Upper lobe of left lung (tissue), 6 donors: ENCODE measurements around the gene RASGEF1C. TPM values are rescaled to one million over a fixed set of nuclear protein-coding genes. Genes with fewer than 3 reads are reported as not detected.

Experiments
- ATAC-seq, 2 donors: fragments of 200-7000 bp; cut with Tn5 transposase; one replicate each; pipeline ENCODE4 v1.9.1; 2022; ENCODE audit warnings: mild to moderate bottlenecking in 2 of 2, moderate library complexity in 2 of 2; ENCODE audit not compliant: low FRiP score in 2 of 2
- DNase-seq, 2 donors: peaks; one replicate each; pipeline ENCODE4 v3.0.0-alpha.2; 2019 to 2020
- H3K27ac ChIP-seq, 4 donors: fragments of 200-600 bp; sonication (generic); one replicate each; pipeline ENCODE4 v1.5.1; 2016 to 2019
- H3K27me3 ChIP-seq, 4 donors: fragments of 200-600 bp; sonication (generic); one replicate each; pipeline ENCODE4 v1.5.1; 2017 to 2019
- H3K36me3 ChIP-seq, 4 donors: fragments of 200-600 bp; sonication (generic); one replicate each; pipeline ENCODE4 v1.5.1; 2016 to 2019
- H3K4me1 ChIP-seq, 4 donors: fragments of 200-600 bp; sonication (generic); one replicate each; pipeline ENCODE4 v1.5.1; 2018 to 2019
- H3K4me3 ChIP-seq, 4 donors: fragments of 200-600 bp; sonication (generic); one replicate each; pipeline ENCODE4 v1.5.1; 2017 to 2019; ENCODE audit warnings: mild to moderate bottlenecking in 2 of 4, moderate library complexity in 1 of 4
- H3K9me3 ChIP-seq, 4 donors: fragments of 200-600 bp; sonication (generic); one replicate each; pipeline ENCODE4 v1.5.1; 2018 to 2019
- CTCF ChIP-seq, 6 experiments: fragments of 450-650 bp in 4 of 6; fragments of 200-600 bp in 2 of 6; sonication (generic) in 2 of 6; IDR thresholded peaks; one replicate each; pipeline ENCODE4 v1.5.1; 2016 to 2019; ENCODE audit warnings: antibody characterized with exemption in 6 of 6
- EP300 ChIP-seq, 4 donors: sonication (generic); formaldehyde crosslinking; IDR thresholded peaks; one replicate each; pipeline ENCODE4 v1.5.1; 2017; ENCODE audit warnings: antibody characterized with exemption in 4 of 4, control low read depth in 2 of 4
- POLR2A ChIP-seq, 4 donors: fragments of 450-650 bp; IDR thresholded peaks; one replicate each; pipeline ENCODE4 v1.5.1; 2016 to 2017; ENCODE audit warnings: antibody characterized with exemption in 4 of 4, mild to moderate bottlenecking in 2 of 4
- POLR2AphosphoS5 ChIP-seq, 2 donors: sonication (generic); formaldehyde crosslinking; IDR thresholded peaks; one replicate each; pipeline ENCODE4 v1.5.1; 2017; ENCODE audit warnings: antibody characterized with exemption in 2 of 2
- WGBS, 2 donors: methylation state at CpG; one replicate each; pipeline ENCODE4 v1.1.5; 2017 to 2018; 5-methylcytosine and 5-hydroxymethylcytosine counted together
- total RNA-seq, 6 donors: library from RNA; depleted of rRNA in 4 of 6; stranded (reverse); fragments of >200 nt in 4 of 6; gene quantifications; one replicate each; pipeline versions ENCODE4 v1.1.0 to v1.2.1, GENCODE V29; 2016 to 2021
- donor health status: DM: no; HTN: no; CAD: no; lungs with moderate emphysema.
- donor health status: DM: no; HTN: yes; CAD: no; lungs with severe emphysema.

The RASGEF1C gene
- total RNA-seq, 6 donors from 2014 or later: not detected

- Histone ChIP-seq H3K4me1 (no peaks in the 10 kb centered on the region), H3K27ac (no peak overlapping the region), H3K9me3 (no peaks in the 10 kb centered on the region), H3K27me3 (no peaks in the 10 kb centered on the region), H3K4me3 (no peak overlapping the region), H3K36me3 (no peaks in the 10 kb centered on the region)
- DNase-seq (peak in 1 of 2 donors; percentile 42), ATAC-seq (no peak)
- WGBS, 2 donors: 93 to 99% methylated on average over 11 to 14 of the region's 14 CpGs
- TF ChIP-seq CTCF (IDR thresholded peaks at IDR 0.05) (no peak), EP300 (IDR thresholded peaks at IDR 0.05) (no peak), POLR2AphosphoS5 (IDR thresholded peaks at IDR 0.05) (no peak)
Observed at GRCh38 chr5:180171568-180172094, 37.4 kb downstream of the RASGEF1C start.

- no peak for TF ChIP-seq POLR2AphosphoS5 (IDR thresholded peaks at IDR 0.05)
- TF ChIP-seq EP300 (IDR thresholded peaks at IDR 0.05): no peak
- no peak for TF ChIP-seq POLR2A (IDR thresholded peaks at IDR 0.05)
- no peak for TF ChIP-seq CTCF (IDR thresholded peaks at IDR 0.05)
- no peaks in the 10 kb centered on the region for H3K4me1 ChIP-seq
- DNase-seq: peak in 1 of 2 donors; percentile 63
- no peak for ATAC-seq
- H3K27me3 ChIP-seq: no peaks in the 10 kb centered on the region
- H3K4me3 ChIP-seq: no peak overlapping the region
- H3K27ac ChIP-seq: no peak overlapping the region
- H3K9me3 ChIP-seq: no peaks in the 10 kb centered on the region
- no peaks in the 10 kb centered on the region for H3K36me3 ChIP-seq
- WGBS, 2 donors: 86 to 90% methylated on average over 11 to 19 of the region's 19 CpGs
Observed at GRCh38 chr5:180170810-180171567, 38.0 kb downstream of the RASGEF1C start.

GRCh38 chr5:180170106-180170809, 38.8 kb downstream of the RASGEF1C start:
- Histone ChIP-seq H3K9me3 (no peaks in the 10 kb centered on the region), H3K27ac (no peak overlapping the region), H3K4me3 (no peak overlapping the region), H3K4me1 (no peaks in the 10 kb centered on the region), H3K27me3 (no peaks in the 10 kb centered on the region), H3K36me3 (no peaks in the 10 kb centered on the region)
- 64% methylated on average over 27 to 32 of the region's 32 CpGs for WGBS, 2 donors
- peak in 1 of 2 donors; percentile 70 for DNase-seq
- TF ChIP-seq POLR2AphosphoS5 (IDR thresholded peaks at IDR 0.05) (no peak), CTCF (IDR thresholded peaks at IDR 0.05) (no peak), POLR2A (IDR thresholded peaks at IDR 0.05) (no peak), EP300 (IDR thresholded peaks at IDR 0.05) (no peak)
- ATAC-seq: no peak

GRCh38 chr5:180169248-180170105, 39.5 kb downstream of the RASGEF1C start:
- Histone ChIP-seq H3K27ac (no peak overlapping the region), H3K9me3 (no peaks in the 10 kb centered on the region), H3K27me3 (no peaks in the 10 kb centered on the region), H3K4me3 (no peak overlapping the region), H3K4me1 (no peaks in the 10 kb centered on the region), H3K36me3 (no peaks in the 10 kb centered on the region)
- WGBS, 2 donors: 66 to 68% methylated on average over 22 to 23 of the region's 23 CpGs
- no peak for TF ChIP-seq CTCF (IDR thresholded peaks at IDR 0.05)
- TF ChIP-seq POLR2A (IDR thresholded peaks at IDR 0.05): no peak
- TF ChIP-seq EP300 (IDR thresholded peaks at IDR 0.05): no peak
- TF ChIP-seq POLR2AphosphoS5 (IDR thresholded peaks at IDR 0.05): no peak
- ATAC-seq (no peak), DNase-seq (no peak)
